GM21360 (cell line): ENCODE data around the gene LPIN2.
"Not testable (repeated sequence)": the region's sequence is repeated elsewhere in the genome, so short reads cannot be mapped to it uniquely, and the experiment has no call there.

Source experiments
- ATAC-seq: cut with Tn5 transposase; IDR thresholded peaks from one replicate; pipeline ENCODE4 v1.9.1; 2021; ENCODE audit warnings: mild to moderate bottlenecking, moderate library complexity; ENCODE audit not compliant: unreplicated experiment

LPIN2 gene, protein sequence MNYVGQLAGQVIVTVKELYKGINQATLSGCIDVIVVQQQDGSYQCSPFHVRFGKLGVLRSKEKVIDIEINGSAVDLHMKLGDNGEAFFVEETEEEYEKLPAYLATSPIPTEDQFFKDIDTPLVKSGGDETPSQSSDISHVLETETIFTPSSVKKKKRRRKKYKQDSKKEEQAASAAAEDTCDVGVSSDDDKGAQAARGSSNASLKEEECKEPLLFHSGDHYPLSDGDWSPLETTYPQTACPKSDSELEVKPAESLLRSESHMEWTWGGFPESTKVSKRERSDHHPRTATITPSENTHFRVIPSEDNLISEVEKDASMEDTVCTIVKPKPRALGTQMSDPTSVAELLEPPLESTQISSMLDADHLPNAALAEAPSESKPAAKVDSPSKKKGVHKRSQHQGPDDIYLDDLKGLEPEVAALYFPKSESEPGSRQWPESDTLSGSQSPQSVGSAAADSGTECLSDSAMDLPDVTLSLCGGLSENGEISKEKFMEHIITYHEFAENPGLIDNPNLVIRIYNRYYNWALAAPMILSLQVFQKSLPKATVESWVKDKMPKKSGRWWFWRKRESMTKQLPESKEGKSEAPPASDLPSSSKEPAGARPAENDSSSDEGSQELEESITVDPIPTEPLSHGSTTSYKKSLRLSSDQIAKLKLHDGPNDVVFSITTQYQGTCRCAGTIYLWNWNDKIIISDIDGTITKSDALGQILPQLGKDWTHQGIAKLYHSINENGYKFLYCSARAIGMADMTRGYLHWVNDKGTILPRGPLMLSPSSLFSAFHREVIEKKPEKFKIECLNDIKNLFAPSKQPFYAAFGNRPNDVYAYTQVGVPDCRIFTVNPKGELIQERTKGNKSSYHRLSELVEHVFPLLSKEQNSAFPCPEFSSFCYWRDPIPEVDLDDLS

DNA sequence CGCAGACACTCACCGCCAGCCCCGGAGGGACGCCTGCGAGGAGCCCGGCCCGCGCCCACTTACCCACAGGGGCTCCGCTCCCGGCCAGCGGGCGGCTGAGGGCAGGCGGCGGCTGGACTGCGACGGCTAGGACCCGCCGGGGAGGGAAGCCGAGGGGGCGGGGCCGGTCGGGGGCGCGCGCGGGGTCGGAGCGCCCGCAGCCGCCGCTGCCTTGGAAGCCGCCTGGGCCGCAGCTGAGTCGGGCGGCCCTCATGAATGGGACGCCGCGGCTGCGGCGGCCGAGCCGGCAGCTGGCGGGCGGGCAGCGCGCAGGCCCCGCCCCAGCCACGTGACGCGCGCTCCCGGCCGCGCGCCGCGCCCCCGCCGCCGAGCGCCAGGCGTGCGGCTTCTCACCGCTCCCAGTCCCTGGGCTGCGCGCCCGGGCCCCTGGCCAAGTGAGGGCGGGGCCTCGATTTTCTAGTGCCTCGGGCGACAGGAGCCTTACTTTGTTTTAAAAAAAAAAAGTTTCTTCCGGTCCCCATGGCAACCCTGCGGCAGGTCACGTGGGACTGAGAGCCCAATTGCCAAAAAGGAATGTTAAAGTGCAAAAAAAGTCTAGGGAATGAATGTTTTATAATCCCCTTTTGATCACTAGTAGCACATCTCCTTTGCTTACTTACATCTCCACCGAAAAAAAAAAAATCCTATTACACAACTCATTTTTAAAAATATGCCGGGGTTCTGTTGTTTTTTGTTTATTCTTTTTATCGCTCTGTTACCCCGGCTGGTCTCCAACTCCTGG, at the start of gene LPIN2:
LPIN2 (minus strand) TSS at position 121 of the 781 bp plus-strand sequence. CDS start 52,304 bp downstream, outside the sequence.
- ATAC-seq = peak; percentile 87

DNA sequence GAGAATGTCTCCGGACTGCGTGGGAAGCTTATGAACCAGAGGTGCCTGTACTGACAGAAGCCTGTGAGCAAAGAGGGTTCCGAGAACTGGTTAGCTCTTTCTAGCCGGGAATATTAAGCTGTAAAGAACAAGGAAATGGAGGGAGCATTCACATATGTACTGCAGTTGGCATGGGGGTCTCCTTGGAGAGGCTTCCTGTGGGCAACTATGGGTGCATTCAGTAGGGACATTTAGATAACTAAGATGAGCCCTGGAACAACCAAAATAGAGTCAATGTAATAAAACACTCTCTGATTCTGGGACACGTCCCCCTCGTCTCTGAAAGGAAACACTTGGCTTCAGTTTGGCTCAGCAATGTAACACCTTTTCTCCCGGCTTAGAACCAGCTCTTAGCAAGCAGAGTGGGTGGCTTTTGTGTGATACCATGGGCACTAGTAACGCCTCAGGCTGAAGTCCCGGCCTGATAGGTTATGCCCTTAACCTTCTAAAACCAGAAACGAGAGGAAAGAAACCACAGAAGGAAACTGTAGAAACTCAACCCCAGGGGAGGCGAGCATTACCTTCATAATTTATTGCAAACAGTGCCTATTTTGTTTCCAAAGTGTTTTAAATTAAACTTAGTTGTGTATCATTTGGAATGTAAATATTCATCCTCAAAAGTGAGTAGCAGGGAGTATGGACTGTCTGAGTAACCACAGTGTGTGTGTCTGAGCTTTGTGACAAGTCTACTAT, 48.8 kb upstream of the LPIN2 start:
- ATAC-seq = no peak

DNA sequence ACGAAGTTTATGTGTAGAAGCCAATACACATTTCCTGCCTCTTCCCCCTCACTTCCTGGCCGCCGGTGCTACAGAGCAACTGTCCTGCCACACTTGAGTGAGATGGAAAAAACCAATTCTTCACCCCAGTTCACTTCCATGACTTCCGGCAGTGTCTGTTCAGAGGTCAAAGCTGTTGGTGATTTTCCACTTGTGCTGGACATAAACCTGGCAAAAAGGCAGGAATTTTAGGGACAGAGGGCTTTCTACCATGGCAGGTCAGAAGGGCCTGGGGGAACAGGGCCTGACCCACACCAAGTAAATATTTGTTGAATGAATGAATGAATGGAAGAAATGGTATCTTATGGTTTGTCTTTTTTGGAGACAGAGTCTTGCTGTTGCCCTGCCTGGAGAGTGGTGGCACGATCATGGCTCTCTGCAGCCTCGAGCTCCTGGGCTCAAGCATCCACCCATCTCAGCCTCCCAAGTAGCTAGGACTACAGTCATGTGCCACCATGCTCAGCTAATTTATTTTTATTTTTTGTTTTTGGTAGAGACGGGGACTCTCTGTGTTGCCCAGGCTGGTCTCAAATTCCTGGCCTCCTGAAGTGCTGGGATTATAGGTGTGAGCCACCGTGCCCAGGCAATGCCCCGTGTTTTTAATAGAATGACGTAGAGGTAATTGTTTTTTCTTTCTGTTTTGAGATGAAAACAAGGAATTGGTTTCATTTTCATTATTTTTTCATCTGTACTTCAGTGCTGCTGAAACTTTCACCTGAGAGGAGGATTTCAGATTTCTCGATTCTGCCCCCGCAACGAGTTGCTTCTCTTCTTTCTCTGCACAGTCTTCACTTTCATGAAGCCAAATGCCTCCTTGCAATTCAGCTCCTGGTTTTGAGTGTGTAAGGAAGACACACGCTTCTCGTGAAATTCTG, 48.0 kb upstream of the LPIN2 start:
- no peak for ATAC-seq

DNA sequence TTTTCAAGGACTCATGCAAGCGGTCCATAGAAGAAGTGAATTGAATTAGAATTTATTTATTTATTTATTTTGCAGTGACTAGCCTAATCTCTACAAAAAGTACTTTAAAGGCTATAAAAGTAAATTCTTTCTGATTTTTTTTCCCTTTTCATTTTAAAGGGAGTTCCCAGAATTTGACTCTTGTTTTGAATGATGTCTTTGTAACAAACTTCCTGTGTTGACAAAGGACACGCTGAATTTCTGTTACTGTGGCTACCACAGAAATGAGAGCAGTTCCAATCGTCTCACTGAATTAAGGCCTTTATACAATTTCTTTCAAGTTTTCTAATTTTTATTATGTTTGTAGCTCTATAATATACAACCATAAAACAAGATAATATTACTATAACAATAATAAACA, 46.3 kb upstream of the LPIN2 start:
- ATAC-seq = no peak

DNA sequence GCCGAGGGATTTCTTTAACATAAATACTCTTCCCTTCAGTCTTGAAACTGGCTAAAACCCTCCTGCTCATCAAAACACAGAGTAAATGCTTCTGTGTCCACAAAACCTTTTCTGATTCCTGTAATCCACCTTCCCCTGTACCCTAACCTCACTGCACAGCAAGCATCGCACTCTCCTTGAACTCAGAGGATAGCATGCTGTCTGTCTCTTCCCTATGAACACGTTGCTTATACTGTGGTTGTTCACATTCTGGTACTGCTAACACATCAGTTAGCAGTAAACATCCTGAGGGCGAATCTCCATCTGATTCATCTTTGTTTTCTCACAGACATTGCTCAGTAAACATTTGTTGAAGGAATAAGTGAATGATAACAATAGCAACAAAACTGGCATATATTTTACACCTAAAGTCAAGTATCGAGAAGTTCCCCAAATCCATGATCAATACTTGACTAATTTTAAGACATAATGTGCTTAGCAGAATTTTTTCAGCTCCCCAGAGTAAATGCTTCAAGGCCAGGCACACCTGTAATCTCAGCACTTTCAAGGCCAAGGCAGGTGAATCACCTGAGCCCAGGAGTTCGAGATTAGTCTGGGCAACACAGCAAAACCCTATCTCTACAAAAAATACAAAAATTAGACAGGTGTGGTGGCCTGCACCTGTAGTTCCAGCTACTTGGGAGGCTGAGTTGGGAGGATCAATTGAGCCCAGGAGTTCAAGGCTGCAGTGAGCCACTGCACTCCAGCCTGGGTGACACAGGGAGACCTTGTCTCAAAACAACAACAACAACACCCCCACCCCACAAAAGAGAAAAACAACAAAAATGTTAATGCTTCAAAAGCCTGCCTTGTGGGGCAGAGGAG, 45.6 kb upstream of the LPIN2 start:
- no peak for ATAC-seq

DNA sequence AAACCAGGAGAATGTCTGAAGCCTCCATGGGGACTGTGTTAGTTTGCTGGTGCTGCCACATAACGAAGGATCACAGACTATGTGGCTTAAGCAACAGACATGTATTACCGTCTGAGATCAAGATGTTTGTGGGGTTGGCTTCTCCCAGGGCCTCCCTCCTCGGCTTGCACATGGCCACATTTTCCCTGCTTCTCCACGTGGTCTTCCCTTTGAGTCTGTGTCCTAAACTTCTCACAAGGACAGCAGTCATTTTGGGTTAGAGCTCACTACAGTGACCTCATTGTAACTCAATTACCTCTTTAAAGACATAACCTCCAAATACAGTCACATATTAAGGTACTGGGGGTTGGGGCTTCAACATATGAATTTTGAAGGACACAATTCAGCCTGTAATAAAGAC, 44.6 kb upstream of the LPIN2 start:
- no peak for ATAC-seq

DNA sequence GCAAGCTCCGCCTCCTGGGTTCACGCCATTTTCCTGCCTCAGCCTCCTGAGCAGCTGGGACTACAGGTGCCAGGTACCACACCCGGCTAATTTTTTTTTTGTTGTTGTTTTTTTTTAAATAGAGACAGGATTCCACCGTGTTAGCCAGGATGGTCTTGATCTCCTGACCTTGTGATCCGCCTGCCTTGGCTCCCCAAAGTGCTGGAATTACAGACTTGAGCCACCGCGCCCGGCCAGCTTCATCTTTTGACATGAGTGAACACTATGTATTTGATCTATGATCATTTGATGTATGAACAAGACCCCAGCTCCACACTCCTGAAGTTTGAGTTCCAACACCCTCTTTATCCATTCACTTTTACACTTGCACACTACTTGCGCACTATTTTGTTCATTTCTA, 43.4 kb upstream of the LPIN2 start:
- no peak for ATAC-seq

DNA sequence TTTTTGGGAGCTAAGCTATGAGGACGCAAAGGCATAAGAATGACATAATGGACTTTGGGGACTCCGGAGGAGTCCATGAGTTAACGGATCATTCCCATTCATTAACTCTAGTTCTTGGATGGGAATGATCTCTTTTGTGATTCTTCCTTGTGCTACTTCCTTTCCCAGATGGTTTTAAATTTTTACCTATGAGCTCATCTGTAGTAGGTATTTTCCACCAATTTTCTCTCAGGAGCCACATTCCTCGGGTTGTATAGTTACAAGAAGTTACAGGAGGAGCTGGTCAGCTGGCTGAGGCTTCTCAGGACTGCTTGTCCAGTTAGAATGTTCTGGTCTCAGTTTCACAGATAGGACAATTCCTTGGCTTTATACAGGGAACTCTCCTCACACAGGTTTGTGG, 42.9 kb upstream of the LPIN2 start:
- ATAC-seq = no peak

DNA sequence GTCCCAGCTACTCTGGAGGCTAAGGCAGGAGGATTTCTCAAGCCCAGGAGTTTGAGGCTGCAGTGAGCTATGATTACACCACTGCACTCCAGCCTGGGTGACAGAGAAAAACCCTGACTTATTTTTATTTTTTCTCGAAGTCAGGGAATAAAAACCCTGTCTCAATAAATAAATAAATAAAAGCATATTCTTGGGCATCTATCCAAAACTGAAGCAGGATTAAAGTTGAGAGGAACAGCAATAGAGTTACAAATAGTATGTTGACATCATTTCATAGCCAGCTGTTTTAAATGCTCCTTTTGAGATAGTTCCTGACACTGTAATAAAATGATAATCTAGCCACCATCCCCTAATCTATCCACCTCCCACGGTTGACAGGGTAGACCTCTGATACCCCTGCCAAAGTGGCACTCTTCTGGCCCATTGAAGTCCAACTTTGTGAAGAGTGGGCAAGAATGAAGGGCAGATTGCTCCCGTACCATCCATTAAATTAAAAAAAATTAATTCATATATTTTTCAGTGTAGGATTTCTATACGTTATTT, 42.3 kb upstream of the LPIN2 start:
- ATAC-seq = no peak

DNA sequence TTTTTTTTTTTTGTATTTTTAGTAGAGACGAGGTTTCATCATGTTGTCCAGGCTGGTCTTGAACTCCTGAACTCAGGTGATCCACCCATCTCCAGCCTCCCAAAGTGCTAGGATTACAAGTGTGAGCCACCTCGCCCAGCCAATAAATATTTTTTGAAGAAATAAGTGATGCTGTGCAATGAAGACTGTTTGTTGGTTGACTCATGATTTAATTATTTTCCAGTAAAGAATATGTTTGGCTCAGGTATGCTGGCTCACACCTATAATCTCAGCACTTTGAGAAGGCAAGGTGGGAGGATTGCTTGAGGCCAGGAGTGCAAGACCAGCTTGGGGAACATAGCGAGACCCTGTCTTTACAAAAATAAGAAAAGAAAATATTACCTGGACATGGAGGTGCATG, 41.8 kb upstream of the LPIN2 start:
- ATAC-seq = no peak

DNA sequence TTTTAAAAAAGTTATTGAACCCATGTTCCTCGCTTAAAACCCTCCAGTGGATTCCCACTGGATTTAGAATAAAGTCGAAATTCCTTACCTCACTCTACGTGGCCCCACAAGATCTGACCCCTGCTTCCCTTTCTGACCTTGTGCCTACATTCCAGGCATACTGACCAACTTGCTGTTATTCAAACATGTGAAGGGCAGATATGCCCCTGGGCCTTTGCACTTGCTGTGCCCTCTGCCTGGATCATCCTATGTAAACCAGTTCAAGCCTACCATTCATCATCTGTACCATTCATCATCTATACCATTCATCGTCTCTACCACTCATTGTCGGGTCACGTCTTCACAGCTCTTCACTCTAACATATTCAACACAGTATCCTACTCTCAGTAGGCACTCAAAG, 41.3 kb upstream of the LPIN2 start:
- ATAC-seq = no peak

DNA sequence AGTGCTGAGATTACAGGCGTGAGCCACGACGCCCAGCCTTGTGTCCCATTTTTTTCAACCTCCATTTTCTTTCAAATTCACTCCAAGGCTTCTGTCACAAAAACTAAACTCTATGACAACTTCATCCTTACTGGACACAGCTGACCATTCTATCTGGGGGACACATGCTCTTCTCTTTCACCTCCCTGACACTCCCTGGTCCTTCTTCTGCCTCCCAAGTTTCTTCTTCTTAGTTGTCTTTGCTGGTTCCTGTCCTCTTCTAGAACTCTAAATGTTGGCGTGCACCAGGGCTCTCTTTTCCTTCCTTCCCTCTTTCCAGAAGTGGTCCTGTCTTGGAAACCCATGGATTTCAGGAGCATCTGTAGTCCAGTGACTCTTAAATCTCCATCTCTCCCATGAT, 40.1 kb upstream of the LPIN2 start:
- ATAC-seq = no peak

DNA sequence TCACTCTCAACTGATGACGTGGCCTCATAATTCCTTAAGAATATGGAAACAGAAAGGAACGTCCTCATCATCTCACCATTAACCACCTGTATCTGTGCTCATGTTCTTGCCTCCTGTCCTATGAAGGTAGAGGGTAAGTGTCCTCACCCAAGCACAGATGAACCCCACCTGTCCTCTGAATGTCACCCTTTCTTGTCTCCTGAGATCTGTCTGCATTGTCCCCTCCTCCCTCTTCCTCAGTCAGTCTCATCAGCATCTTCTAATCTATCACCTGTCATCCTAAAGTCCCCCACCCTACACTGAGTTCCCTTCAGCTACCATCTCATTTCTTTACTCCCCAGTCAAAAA, 39.4 kb upstream of the LPIN2 start:
- ATAC-seq = no peak

DNA sequence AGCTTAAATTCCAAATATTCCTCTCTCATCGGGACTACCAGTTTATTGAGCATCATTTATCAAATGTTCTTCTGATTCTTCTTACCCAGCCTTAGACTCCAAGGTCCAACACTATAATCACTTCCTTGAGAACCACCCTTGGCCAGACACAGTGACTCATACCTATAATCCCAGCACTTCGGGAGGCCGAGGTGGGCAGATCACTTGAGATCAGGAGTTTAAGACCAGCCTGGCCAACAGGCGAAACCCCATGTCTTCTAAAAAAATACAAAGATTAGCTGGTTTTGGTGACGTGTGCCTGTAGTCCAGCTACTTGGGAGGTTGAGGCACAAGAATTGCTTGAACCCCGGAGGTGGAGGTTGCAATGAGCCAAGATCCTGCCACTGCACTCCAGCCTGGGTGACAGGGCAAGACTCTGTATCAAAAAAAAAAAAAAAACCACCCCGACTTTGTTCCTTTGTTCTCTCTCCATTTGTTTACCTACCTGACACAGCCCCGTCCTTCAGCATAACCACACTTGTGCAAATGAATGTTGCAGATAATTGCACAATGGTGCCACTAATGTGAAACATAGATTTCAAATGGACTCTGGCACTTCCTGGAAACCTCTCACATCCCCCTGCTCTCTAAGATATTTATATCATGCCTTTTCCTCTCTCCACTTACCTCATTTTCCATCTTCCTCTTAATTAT, 38.9 kb upstream of the LPIN2 start:
- no peak for ATAC-seq

DNA sequence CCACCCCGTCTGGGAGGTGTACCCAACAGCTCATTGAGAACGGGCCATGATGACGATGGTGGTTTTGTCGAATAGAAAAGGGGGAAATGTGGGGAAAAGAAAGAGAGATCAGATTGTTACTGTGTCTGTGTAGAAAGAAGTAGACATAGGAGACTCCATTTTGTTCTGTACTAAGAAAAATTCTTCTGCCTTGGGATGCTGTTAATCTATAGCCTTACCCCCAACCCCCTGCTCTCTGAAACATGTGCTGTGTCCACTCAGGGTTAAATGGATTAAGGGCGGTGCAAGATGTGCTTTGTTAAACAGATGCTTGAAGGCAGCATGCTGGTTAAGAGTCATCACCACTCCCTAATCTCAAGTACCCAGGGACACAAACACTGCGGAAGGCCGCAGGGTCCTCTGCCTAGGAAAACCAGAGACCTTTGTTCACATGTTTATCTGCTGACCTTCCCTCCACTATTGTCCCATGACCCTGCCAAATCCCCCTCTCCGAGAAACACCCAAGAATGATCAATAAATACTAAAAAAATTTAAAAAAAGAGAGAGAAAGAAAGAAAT, 37.0 kb upstream of the LPIN2 start:
- not testable (repeated sequence) for ATAC-seq

DNA sequence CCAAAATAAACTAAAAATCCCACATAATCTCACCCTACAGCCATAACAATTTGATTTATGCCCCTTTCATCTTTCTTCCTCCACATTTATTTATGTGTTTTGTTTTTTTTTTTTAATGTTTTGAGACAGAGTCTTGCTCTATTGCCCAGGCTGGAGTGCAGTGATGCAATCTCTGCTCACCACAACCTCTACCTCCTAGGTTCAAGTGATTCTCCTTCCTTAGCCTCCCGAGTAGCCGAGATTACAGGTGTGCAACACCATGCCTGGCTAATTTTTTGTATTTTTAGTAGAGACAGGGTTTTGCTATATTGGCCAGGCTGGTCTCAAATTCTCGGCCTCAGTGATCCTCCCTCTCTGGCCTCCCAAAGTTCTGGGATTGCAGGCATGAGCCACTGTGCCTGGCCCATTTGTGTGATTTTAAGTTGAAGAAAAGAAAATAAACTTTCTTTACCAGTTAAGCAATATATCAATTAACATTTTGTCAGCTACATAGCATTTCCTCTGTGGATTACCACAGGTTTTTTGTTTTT, 35.9 kb upstream of the LPIN2 start:
- no peak for ATAC-seq

DNA sequence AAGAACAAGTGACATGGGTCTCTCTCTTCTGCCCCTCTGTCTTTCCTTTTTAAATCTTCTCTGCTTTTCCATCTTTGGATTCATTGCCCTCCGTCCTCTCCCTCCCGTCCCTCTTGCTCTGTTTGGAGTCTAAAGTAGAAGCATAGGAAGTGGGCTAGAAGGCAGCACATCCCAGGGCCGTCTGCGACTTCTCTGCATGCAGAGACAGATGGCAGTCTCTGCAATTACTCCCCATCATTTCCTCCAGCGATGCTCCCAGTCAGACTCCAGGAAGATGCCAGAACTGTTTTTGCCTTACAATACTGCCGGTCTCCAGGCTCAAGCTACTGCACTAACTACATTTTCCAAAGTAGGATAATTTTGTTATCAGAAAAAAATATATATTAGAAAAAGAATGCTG, 35.2 kb upstream of the LPIN2 start:
- ATAC-seq = no peak
